SK-N-SH treated with all-trans-retinoic acid at 6 μM for 48 hours (cell line): ENCODE data around the gene NFIB.

Experiments
- CREB5 ChIP-seq: fragments of 250-450 bp; sonication (Bioruptor Pico); IDR thresholded peaks from 2 replicates; pipeline ENCODE4 v1.5.1; 2020; ENCODE audit warnings: low read depth, mild to moderate bottlenecking, moderate library complexity
- ESRRG ChIP-seq: fragments of 250-450 bp; sonication (Bioruptor Pico); IDR thresholded peaks from 2 replicates; pipeline ENCODE4 v1.6.1; 2021; ENCODE audit warnings: mild to moderate bottlenecking
- ISL1 ChIP-seq: fragments of 250-450 bp; sonication (Bioruptor Pico); IDR thresholded peaks from 2 replicates; pipeline ENCODE4 v2.1.2; 2022; ENCODE audit warnings: mild to moderate bottlenecking, moderate library complexity
- OSR1 ChIP-seq: fragments of 250-450 bp; sonication (Bioruptor Pico); IDR thresholded peaks from 2 replicates; pipeline ENCODE4 v1.8.0; 2022; ENCODE audit warnings: moderate library complexity, mild to moderate bottlenecking, inconsistent platforms
- RARB ChIP-seq: fragments of 250-450 bp; sonication (Bioruptor Pico); IDR thresholded peaks from 2 replicates; pipeline ENCODE4 v1.8.0; 2021; ENCODE audit warnings: mild to moderate bottlenecking, moderate library complexity
- TOX ChIP-seq: fragments of 250-450 bp; sonication (Bioruptor Pico); IDR thresholded peaks from 2 replicates; pipeline ENCODE4 v1.8.0; 2021; ENCODE audit warnings: mild to moderate bottlenecking, moderate library complexity, borderline replicate concordance
- TSHZ2 ChIP-seq: fragments of 250-450 bp; sonication (Bioruptor Pico); IDR thresholded peaks from 2 replicates; pipeline ENCODE4 v1.5.0; 2020; ENCODE audit warnings: mild to moderate bottlenecking, moderate library complexity
- ZFP30 ChIP-seq: fragments of 450-650 bp; formaldehyde crosslinking; IDR thresholded peaks from 2 replicates; pipeline ENCODE4 v1.5.0; 2022; ENCODE audit warnings: mild to moderate bottlenecking, moderate library complexity
- ZNF565 ChIP-seq: fragments of 450-650 bp; formaldehyde crosslinking; conservative IDR thresholded peaks from 2 replicates; pipeline ENCODE4 v1.5.0; 2020; ENCODE audit warnings: low read depth, mild to moderate bottlenecking, moderate library complexity
- ZNF70 ChIP-seq: fragments of 450-650 bp; formaldehyde crosslinking; IDR thresholded peaks from 2 replicates; pipeline ENCODE4 v1.5.0; 2020; ENCODE audit warnings: mild to moderate bottlenecking, moderate library complexity
- TF ChIP-seq, protein P1 (sequence below): fragments of 250-450 bp; sonication (Bioruptor Pico); IDR thresholded peaks from 2 replicates; pipeline ENCODE4 v1.5.1; 2021; ENCODE audit warnings: mild to moderate bottlenecking, moderate library complexity
- TF ChIP-seq, protein P2 (sequence below): fragments of 250-450 bp; sonication (Bioruptor Pico); IDR thresholded peaks from 2 replicates; pipeline ENCODE4 v1.8.0; 2020; ENCODE audit warnings: mild to moderate bottlenecking, moderate library complexity, borderline replicate concordance

DNA sequence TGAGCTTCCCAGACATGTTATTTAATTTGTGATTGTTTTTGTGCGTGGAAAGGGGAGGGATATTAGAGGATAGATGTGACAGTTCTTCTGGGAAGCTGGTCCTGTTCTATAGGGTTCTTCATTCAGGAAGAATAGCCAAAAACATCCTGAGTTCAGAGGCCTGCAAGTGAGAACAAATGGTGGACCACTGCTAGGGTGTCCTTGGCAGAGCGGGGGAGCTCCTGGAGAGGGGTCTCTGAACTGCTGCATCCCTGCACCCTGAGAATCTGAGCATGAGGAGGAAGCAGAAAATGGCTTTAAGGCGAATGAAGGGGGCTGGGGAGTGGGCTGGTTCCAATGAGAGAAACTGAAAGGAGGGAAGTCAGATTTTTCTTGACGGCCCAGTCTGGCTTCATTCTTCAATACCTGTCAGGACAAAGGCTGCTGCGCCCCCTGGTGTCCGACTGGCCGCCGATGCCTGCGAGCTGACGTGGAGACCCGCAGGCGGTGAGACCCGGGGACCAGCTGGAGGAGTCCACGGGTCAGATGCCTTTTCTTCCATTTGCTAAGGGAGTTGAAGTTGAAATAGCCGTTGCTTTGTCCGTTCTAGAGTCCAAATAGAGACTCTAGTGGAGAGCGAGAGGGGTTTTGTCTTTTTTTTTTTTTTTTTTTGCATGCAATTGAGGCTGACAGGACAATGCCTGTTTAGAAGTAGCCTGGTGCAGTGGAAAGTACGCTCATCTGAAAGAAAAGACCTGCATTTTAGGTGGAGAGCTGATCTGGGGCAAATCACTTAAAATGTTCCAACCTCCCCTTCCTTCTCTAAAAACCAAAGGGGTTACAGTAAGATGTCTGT, 39.5 kb upstream of the NFIB start:
- TF ChIP-seq CREB5 (CRISPR knock-in tag) (no peak), ZNF565 (no peak), TSHZ2 (CRISPR knock-in tag) (no peak), RARB (CRISPR knock-in tag) (no peak), ISL1 (CRISPR knock-in tag) (no peak), ZFP30 (no peak), ZNF70 (CRISPR knock-in tag) (no peak), TOX (CRISPR knock-in tag) (no peak), ESRRG (CRISPR knock-in tag) (no peak), OSR1 (CRISPR knock-in tag) (no peak)
- TF ChIP-seq, protein P1, sequence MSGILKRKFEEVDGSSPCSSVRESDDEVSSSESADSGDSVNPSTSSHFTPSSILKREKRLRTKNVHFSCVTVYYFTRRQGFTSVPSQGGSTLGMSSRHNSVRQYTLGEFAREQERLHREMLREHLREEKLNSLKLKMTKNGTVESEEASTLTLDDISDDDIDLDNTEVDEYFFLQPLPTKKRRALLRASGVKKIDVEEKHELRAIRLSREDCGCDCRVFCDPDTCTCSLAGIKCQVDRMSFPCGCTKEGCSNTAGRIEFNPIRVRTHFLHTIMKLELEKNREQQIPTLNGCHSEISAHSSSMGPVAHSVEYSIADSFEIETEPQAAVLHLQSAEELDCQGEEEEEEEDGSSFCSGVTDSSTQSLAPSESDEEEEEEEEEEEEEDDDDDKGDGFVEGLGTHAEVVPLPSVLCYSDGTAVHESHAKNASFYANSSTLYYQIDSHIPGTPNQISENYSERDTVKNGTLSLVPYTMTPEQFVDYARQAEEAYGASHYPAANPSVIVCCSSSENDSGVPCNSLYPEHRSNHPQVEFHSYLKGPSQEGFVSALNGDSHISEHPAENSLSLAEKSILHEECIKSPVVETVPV (CRISPR knock-in tag): no peak
- TF ChIP-seq, protein P2, sequence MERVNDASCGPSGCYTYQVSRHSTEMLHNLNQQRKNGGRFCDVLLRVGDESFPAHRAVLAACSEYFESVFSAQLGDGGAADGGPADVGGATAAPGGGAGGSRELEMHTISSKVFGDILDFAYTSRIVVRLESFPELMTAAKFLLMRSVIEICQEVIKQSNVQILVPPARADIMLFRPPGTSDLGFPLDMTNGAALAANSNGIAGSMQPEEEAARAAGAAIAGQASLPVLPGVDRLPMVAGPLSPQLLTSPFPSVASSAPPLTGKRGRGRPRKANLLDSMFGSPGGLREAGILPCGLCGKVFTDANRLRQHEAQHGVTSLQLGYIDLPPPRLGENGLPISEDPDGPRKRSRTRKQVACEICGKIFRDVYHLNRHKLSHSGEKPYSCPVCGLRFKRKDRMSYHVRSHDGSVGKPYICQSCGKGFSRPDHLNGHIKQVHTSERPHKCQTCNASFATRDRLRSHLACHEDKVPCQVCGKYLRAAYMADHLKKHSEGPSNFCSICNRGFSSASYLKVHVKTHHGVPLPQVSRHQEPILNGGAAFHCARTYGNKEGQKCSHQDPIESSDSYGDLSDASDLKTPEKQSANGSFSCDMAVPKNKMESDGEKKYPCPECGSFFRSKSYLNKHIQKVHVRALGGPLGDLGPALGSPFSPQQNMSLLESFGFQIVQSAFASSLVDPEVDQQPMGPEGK (CRISPR knock-in tag): no peak
